H1 (cell line): ENCODE measurements around the gene ITPK1. TPM values are rescaled to one million over a fixed set of nuclear protein-coding genes. Genes with fewer than 3 reads are reported as not detected.

Experiments
- ASH2L ChIP-seq: fragments of 200-600, 300-600 bp; sonication (generic); IDR thresholded peaks from one replicate; pipeline ENCODE4 v1.7.1; 2017; ENCODE audit warnings: low read length
- HDAC2 ChIP-seq, 2 experiments: fragments of 300-600 bp in 1 of 2; sonication (generic) in 1 of 2; IDR thresholded peaks; 2 replicates each; pipeline ENCODE4 v1.6.1; 2011 to 2012; ENCODE audit warnings: low read depth in 2 of 2, low read length in 2 of 2, mild to moderate bottlenecking in 2 of 2, moderate library complexity in 2 of 2, borderline replicate concordance in 1 of 2, inconsistent platforms in 1 of 2
- SP4 ChIP-seq: IDR thresholded peaks from 2 replicates; pipeline ENCODE4 v1.6.1; 2012; ENCODE audit warnings: low read length, inconsistent platforms
- TAF7 ChIP-seq: optimal IDR thresholded peaks from 2 replicates; pipeline ENCODE3; 2011; ENCODE audit warnings: low read depth, mild to moderate bottlenecking, inconsistent platforms, low read length, moderate library complexity, borderline replicate concordance
- polyA plus RNA-seq, 7 experiments: library from polyadenylated mRNA; depleted of rRNA in 3 of 7; stranded (reverse) in 5 of 7; unstranded in 2 of 7; fragments of >200 nt in 5 of 7; fragments of 200-250 nt in 2 of 7; gene quantifications; 1 replicate in 5 of 7; 2 replicates in 1 of 7; 4 replicates in 1 of 7; pipeline versions ENCODE4 v1.2.1 to v1.2.3, GENCODE V29; 2011 to 2013; ENCODE audit warnings: missing spikeins in 2 of 7, mixed read lengths in 2 of 7
- total RNA-seq: library from RNA; stranded (reverse); fragmentation: NEBNext Ultra II Directional; extraction: Animal tissue kit (Norgen Biotek cat#: 25700); gene quantifications from 2 replicates; pipeline ENCODE4 v1.2.1, GENCODE V29; 2021
- TF ChIP-seq, protein P1 (sequence below): fragments of 300-600 bp; sonication (generic); IDR thresholded peaks from 2 replicates; pipeline ENCODE4 v1.7.1; 2012; ENCODE audit warnings: low read length, moderate library complexity, mild to moderate bottlenecking, inconsistent platforms; ENCODE audit not compliant: insufficient replicate concordance

Gene ITPK1
- total and polyA plus RNA-seq, 2 of the 8 experiments (the other 6 are each of a cell fraction or from before 2014, with no cell fraction given): 108 to 143 TPM

GRCh38 chr14:93106541-93107156, 9.1 kb downstream of the ITPK1 start (continued):
- TF ChIP-seq, protein P1, sequence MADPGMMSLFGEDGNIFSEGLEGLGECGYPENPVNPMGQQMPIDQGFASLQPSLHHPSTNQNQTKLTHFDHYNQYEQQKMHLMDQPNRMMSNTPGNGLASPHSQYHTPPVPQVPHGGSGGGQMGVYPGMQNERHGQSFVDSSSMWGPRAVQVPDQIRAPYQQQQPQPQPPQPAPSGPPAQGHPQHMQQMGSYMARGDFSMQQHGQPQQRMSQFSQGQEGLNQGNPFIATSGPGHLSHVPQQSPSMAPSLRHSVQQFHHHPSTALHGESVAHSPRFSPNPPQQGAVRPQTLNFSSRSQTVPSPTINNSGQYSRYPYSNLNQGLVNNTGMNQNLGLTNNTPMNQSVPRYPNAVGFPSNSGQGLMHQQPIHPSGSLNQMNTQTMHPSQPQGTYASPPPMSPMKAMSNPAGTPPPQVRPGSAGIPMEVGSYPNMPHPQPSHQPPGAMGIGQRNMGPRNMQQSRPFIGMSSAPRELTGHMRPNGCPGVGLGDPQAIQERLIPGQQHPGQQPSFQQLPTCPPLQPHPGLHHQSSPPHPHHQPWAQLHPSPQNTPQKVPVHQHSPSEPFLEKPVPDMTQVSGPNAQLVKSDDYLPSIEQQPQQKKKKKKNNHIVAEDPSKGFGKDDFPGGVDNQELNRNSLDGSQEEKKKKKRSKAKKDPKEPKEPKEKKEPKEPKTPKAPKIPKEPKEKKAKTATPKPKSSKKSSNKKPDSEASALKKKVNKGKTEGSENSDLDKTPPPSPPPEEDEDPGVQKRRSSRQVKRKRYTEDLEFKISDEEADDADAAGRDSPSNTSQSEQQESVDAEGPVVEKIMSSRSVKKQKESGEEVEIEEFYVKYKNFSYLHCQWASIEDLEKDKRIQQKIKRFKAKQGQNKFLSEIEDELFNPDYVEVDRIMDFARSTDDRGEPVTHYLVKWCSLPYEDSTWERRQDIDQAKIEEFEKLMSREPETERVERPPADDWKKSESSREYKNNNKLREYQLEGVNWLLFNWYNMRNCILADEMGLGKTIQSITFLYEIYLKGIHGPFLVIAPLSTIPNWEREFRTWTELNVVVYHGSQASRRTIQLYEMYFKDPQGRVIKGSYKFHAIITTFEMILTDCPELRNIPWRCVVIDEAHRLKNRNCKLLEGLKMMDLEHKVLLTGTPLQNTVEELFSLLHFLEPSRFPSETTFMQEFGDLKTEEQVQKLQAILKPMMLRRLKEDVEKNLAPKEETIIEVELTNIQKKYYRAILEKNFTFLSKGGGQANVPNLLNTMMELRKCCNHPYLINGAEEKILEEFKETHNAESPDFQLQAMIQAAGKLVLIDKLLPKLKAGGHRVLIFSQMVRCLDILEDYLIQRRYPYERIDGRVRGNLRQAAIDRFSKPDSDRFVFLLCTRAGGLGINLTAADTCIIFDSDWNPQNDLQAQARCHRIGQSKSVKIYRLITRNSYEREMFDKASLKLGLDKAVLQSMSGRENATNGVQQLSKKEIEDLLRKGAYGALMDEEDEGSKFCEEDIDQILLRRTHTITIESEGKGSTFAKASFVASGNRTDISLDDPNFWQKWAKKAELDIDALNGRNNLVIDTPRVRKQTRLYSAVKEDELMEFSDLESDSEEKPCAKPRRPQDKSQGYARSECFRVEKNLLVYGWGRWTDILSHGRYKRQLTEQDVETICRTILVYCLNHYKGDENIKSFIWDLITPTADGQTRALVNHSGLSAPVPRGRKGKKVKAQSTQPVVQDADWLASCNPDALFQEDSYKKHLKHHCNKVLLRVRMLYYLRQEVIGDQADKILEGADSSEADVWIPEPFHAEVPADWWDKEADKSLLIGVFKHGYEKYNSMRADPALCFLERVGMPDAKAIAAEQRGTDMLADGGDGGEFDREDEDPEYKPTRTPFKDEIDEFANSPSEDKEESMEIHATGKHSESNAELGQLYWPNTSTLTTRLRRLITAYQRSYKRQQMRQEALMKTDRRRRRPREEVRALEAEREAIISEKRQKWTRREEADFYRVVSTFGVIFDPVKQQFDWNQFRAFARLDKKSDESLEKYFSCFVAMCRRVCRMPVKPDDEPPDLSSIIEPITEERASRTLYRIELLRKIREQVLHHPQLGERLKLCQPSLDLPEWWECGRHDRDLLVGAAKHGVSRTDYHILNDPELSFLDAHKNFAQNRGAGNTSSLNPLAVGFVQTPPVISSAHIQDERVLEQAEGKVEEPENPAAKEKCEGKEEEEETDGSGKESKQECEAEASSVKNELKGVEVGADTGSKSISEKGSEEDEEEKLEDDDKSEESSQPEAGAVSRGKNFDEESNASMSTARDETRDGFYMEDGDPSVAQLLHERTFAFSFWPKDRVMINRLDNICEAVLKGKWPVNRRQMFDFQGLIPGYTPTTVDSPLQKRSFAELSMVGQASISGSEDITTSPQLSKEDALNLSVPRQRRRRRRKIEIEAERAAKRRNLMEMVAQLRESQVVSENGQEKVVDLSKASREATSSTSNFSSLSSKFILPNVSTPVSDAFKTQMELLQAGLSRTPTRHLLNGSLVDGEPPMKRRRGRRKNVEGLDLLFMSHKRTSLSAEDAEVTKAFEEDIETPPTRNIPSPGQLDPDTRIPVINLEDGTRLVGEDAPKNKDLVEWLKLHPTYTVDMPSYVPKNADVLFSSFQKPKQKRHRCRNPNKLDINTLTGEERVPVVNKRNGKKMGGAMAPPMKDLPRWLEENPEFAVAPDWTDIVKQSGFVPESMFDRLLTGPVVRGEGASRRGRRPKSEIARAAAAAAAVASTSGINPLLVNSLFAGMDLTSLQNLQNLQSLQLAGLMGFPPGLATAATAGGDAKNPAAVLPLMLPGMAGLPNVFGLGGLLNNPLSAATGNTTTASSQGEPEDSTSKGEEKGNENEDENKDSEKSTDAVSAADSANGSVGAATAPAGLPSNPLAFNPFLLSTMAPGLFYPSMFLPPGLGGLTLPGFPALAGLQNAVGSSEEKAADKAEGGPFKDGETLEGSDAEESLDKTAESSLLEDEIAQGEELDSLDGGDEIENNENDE: no peak
- no peak for TF ChIP-seq ASH2L
- TF ChIP-seq HDAC2 (IDR thresholded peaks at IDR 0.05; ENCODE audit: borderline replicate concordance in 1 of 2, low read depth in 2 of 2, low read length in 2 of 2): no peak
- no peak for TF ChIP-seq TAF7
- no peak for TF ChIP-seq SP4
